Progenitor cell of endocrine pancreas (in vitro differentiated cells): Measurements from ENCODE around the gene BHLHE41. TPM values are rescaled to one million over a fixed set of nuclear protein-coding genes. Genes with fewer than 3 reads are reported as not detected.

Source experiments
- DNase-seq: peaks from one replicate; pipeline ENCODE4 v3.0.0; 2021; ENCODE audit warnings: low spot score; ENCODE audit not compliant: unreplicated experiment
- H3K27ac Mint-ChIP-seq: 2 replicates; pipeline ENCODE4 v1.8.0; 2021; ENCODE audit warnings: mild to moderate bottlenecking, moderate library complexity, mixed read lengths
- H3K27me3 Mint-ChIP-seq: 2 replicates; pipeline ENCODE4 v1.8.0; 2021; ENCODE audit warnings: mixed read lengths
- H3K36me3 Mint-ChIP-seq: 2 replicates; pipeline ENCODE4 v1.8.0; 2022; ENCODE audit warnings: mixed read lengths; ENCODE audit not compliant: insufficient read depth
- H3K4me1 Mint-ChIP-seq: 2 replicates; pipeline ENCODE4 v1.8.0; 2021; ENCODE audit warnings: low read depth, mixed read lengths
- H3K4me3 Mint-ChIP-seq: 2 replicates; pipeline ENCODE4 v1.8.0; 2021; ENCODE audit warnings: low read depth, mild to moderate bottlenecking, moderate library complexity, mixed read lengths
- H3K9me3 Mint-ChIP-seq: 2 replicates; pipeline ENCODE4 v1.8.0; 2021; ENCODE audit warnings: low read depth, mixed read lengths
- CTCF ChIP-seq: fragments of 200-600 bp; sonication (generic); IDR thresholded peaks from one replicate; pipeline ENCODE4 v1.5.0; 2021; ENCODE audit warnings: antibody characterized with exemption, mild to moderate bottlenecking; ENCODE audit not compliant: unreplicated experiment
- total RNA-seq: library from RNA; stranded (reverse); gene quantifications from 2 replicates; pipeline ENCODE4 v1.2.1, GENCODE V29; 2021

Gene BHLHE41
- total RNA-seq, 1 donor from 2014 or later, result 0.46 TPM

- H3K27me3 Mint-ChIP-seq, result peaks cover 36% of the 10 kb centered on the region
- H3K36me3 Mint-ChIP-seq, result no peaks in the 10 kb centered on the region
- H3K27ac Mint-ChIP-seq, result peak overlapping the region; percentile 95
- H3K4me1 Mint-ChIP-seq, result peaks cover 37% of the 10 kb centered on the region
- H3K9me3 Mint-ChIP-seq, result no peaks in the 10 kb centered on the region
- peak; percentile 63 for TF ChIP-seq CTCF
- peak; percentile 93 for DNase-seq
- peak overlapping the region; percentile 71 for H3K4me3 Mint-ChIP-seq
These were observed 10.8 kb downstream of the BHLHE41 start for GRCh38 chr12:26113853-26114719.

- Mint-ChIP-seq H3K36me3 (no peaks in the 10 kb centered on the region), H3K4me1 (peaks cover 37% of the 10 kb centered on the region), H3K9me3 (no peaks in the 10 kb centered on the region), H3K27me3 (peaks cover 33% of the 10 kb centered on the region), H3K27ac (no peak overlapping the region), H3K4me3 (peak overlapping the region; percentile 70)
- no peak for TF ChIP-seq CTCF
- DNase-seq, result no peak
These were observed 11.6 kb downstream of the BHLHE41 start for GRCh38 chr12:26113181-26113654.

GRCh38 chr12:26112703-26113147 lies 12.1 kb downstream of the BHLHE41 start:
- TF ChIP-seq CTCF, result no peak
- peaks cover 31% of the 10 kb centered on the region for H3K27me3 Mint-ChIP-seq
- DNase-seq, result no peak

GRCh38 chr12:26112232-26112631 lies 12.6 kb downstream of the BHLHE41 start:
- Mint-ChIP-seq H3K4me1 (peaks cover 36% of the 10 kb centered on the region), H3K36me3 (no peaks in the 10 kb centered on the region), H3K4me3 (peak overlapping the region; percentile 70), H3K27ac (no peak overlapping the region), H3K9me3 (no peaks in the 10 kb centered on the region), H3K27me3 (peaks cover 28% of the 10 kb centered on the region)
- DNase-seq, result no peak
- no peak for TF ChIP-seq CTCF

More at GRCh38 chr12:26112703-26113147, 12.1 kb downstream of the BHLHE41 start:
- Mint-ChIP-seq H3K9me3 (no peaks in the 10 kb centered on the region), H3K36me3 (no peaks in the 10 kb centered on the region), H3K27ac (peak overlapping the region; percentile 3), H3K4me1 (peaks cover 36% of the 10 kb centered on the region), H3K4me3 (peak overlapping the region; percentile 70)

- peaks cover 26% of the 10 kb centered on the region for H3K4me1 Mint-ChIP-seq
- no peak for TF ChIP-seq CTCF
- peaks cover 19% of the 10 kb centered on the region for H3K27me3 Mint-ChIP-seq
- peak overlapping the region; percentile 1 for H3K27ac Mint-ChIP-seq
- no peak overlapping the region for H3K4me3 Mint-ChIP-seq
- no peaks in the 10 kb centered on the region for H3K36me3 Mint-ChIP-seq
- H3K9me3 Mint-ChIP-seq, result no peaks in the 10 kb centered on the region
- no peak for DNase-seq
These were observed 15.4 kb downstream of the BHLHE41 start for GRCh38 chr12:26109343-26109881.
